Measurements from ENCODE around the gene GNG2. TPM values are rescaled to one million over a fixed set of nuclear protein-coding genes. Genes with fewer than 3 reads are reported as not detected.

Gene GNG2
- total RNA-seq, result 11.4 TPM

DNA sequence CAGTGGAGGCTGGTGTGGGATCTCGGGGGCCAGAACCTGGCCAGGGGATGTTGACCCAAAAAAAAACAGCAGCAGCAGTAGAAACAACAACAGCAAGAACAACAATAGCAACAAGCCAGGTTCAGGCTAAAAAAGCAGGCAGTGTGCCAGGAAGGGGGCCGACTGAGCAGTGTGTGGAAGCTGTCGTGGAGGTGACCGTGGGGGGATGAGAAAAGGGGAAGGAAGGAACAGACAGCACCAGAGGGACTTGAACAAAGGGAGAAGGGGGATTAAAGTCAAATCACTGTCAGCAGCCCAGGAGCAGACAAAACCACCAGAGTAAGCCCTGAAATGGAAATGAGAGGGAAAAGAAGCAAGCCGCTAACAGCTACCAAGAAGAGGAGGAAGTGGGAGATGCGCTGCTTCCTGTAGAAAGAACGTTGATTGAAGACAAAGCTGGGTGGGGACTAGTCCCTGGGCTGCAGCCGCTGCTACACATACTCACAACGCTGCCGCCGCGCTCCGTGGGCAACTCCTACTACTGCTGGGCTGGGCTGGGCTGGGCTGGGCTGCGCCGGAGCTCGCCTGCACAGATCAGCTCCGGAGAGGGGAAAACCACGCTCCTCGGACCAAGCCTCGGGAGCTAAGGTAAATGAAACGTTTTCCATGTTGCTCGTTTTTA, at the start of gene GNG2:
Gene GNG2, plus strand, starts transcription at position 449 of the 661 bp plus-strand sequence. CDS start 90,067 bp downstream, outside the sequence.
- DNase-seq (ENCODE audit: low spot score in 2 of 2), result peak; percentile 38 to 82
- Histone ChIP-seq H3K27ac (no peak within 1 kb of the TSS), H3K4me1 (no peaks in the 10 kb centered on the region), H3K4me3 (peak within 1 kb of the TSS; percentile 51 to 57), H3K36me3 (no peaks in the 10 kb centered on the region), H3K9me3 (no peaks in the 10 kb centered on the region), H3K27me3 (no peaks in the 10 kb centered on the region)
- intact Hi-C loops (cut with DNase I), result no loop called here
- TF ChIP-seq, protein P1, sequence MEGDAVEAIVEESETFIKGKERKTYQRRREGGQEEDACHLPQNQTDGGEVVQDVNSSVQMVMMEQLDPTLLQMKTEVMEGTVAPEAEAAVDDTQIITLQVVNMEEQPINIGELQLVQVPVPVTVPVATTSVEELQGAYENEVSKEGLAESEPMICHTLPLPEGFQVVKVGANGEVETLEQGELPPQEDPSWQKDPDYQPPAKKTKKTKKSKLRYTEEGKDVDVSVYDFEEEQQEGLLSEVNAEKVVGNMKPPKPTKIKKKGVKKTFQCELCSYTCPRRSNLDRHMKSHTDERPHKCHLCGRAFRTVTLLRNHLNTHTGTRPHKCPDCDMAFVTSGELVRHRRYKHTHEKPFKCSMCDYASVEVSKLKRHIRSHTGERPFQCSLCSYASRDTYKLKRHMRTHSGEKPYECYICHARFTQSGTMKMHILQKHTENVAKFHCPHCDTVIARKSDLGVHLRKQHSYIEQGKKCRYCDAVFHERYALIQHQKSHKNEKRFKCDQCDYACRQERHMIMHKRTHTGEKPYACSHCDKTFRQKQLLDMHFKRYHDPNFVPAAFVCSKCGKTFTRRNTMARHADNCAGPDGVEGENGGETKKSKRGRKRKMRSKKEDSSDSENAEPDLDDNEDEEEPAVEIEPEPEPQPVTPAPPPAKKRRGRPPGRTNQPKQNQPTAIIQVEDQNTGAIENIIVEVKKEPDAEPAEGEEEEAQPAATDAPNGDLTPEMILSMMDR (IDR thresholded peaks at IDR 0.05), result no peak

DNA sequence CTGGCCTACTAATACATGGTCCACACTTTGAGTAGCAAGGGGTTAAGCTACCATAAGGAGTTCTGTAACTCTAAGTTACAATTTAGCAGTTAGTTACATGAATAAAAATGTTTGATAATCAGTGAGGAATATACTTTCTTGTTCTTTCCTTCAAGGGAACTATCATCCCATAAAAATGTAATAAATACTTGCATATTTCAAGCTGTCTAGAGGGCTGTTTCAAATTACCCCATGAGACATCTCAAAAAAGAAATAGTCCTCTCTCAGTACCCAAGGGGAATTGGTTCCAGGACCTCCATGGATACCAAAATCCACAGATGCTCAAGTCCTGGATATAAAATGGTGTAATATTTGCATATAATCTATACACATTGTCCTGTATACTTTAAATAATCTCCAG, 48.7 kb upstream of the GNG2 start:
- TF ChIP-seq, protein P1 (IDR thresholded peaks at IDR 0.05), result no peak
- intact Hi-C loops (cut with DNase I), result no loop called here

GRCh38 chr14:51816031-51816430, 44.4 kb upstream of the GNG2 start:
- intact Hi-C loops (cut with DNase I), result no loop called here
- H3K27ac ChIP-seq, result no peak overlapping the region
- no peak overlapping the region for H3K4me3 ChIP-seq
- no peaks in the 10 kb centered on the region for H3K27me3 ChIP-seq
- H3K36me3 ChIP-seq, result no peaks in the 10 kb centered on the region
- H3K9me3 ChIP-seq, result no peaks in the 10 kb centered on the region
- TF ChIP-seq, protein P1 (IDR thresholded peaks at IDR 0.05), result no peak
- H3K4me1 ChIP-seq, result no peaks in the 10 kb centered on the region
- DNase-seq (ENCODE audit: low spot score in 2 of 2), result no peak

More for the DNA sequence above, 48.7 kb upstream of the GNG2 start:
- H3K27ac ChIP-seq, result no peak overlapping the region
- no peaks in the 10 kb centered on the region for H3K27me3 ChIP-seq
- H3K4me1 ChIP-seq, result no peaks in the 10 kb centered on the region
- no peaks in the 10 kb centered on the region for H3K9me3 ChIP-seq
- DNase-seq (ENCODE audit: low spot score in 2 of 2), result no peak
- no peak overlapping the region for H3K4me3 ChIP-seq
- H3K36me3 ChIP-seq, result no peaks in the 10 kb centered on the region

- Histone ChIP-seq H3K27me3 (no peaks in the 10 kb centered on the region), H3K27ac (no peak overlapping the region), H3K9me3 (no peaks in the 10 kb centered on the region), H3K4me1 (no peaks in the 10 kb centered on the region), H3K4me3 (no peak overlapping the region), H3K36me3 (no peaks in the 10 kb centered on the region)
- TF ChIP-seq, protein P1 (IDR thresholded peaks at IDR 0.05), result no peak
- no peak for DNase-seq (ENCODE audit: low spot score in 2 of 2)
- intact Hi-C loops (cut with DNase I), result no loop called here
These were observed 43.1 kb upstream of the GNG2 start for GRCh38 chr14:51817326-51817725.

DNA sequence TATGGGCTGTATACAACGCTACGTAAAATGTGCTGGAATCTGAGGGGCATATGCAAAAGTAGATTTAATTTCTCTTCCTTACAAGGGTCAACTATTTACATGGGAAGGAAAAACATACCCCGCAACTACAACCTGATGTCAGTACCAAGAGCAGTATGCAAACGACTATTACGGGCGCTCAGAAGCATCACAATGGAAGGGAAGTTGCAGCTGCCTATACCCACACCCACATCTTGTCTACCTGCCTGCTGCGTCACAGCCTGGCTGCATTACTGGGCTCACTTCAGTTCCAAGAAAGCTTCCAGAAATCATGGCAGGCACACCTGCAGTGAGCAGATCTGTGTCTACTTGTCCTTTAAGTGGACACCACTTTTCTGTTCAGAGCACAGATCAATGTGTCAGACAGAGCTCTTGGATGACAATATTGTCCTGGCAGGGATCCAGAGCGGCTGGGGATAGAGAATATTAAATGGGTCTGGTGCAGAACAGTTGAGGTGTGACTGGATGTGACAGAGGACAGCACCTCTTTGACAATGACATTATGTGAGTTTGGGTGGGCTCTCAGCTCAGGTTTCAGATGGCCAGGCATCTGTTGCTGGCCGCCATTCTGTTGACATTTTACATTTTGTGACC, 41.5 kb upstream of the GNG2 start:
- Histone ChIP-seq H3K27ac (no peak overlapping the region), H3K9me3 (no peaks in the 10 kb centered on the region), H3K4me3 (no peak overlapping the region), H3K36me3 (no peaks in the 10 kb centered on the region), H3K4me1 (no peaks in the 10 kb centered on the region), H3K27me3 (no peaks in the 10 kb centered on the region)
- no peak for DNase-seq (ENCODE audit: low spot score in 2 of 2)
- TF ChIP-seq, protein P1 (IDR thresholded peaks at IDR 0.05), result no peak
- intact Hi-C loops (cut with DNase I), result no loop called here

Data from ascending aorta (tissue), 2 donors.